ENCODE data around the gene S100A14. TPM values are rescaled to one million over a fixed set of nuclear protein-coding genes. Genes with fewer than 3 reads are reported as not detected.
A peak's percentile ranks its signal among the peaks of the same experiment; 100 is the strongest.

Gene S100A14
- polyA plus RNA-seq, 1 donor from 2014 or later, result not detected

GRCh38 chr1:153619171-153619570 is 3.0 kb upstream of the S100A14 start:
- H3F3A ChIP-seq (ENCODE audit: insufficient read depth, low read length, poor library complexity, severe bottlenecking), result no peaks in the 10 kb centered on the region
- no peaks in the 10 kb centered on the region for H3K9me2 ChIP-seq (ENCODE audit: insufficient read depth, low read length)
- H3K4me3 ChIP-seq (ENCODE audit: low read length), result no peak overlapping the region
- no peaks in the 10 kb centered on the region for H4K20me1 ChIP-seq (ENCODE audit: insufficient read depth)
- no peaks in the 10 kb centered on the region for H3K79me2 ChIP-seq (replicated peaks; ENCODE audit: insufficient read depth, low read length)
- no peaks in the 10 kb centered on the region for H3K9me3 ChIP-seq (ENCODE audit: low read length)
- no peak overlapping the region for H2AFZ ChIP-seq (ENCODE audit: low read depth, low read length)
- no peak overlapping the region for H3K4me2 ChIP-seq (ENCODE audit: low read length)
- no peak overlapping the region for H3K9ac ChIP-seq (ENCODE audit: low read length)
- TF ChIP-seq, protein P1, sequence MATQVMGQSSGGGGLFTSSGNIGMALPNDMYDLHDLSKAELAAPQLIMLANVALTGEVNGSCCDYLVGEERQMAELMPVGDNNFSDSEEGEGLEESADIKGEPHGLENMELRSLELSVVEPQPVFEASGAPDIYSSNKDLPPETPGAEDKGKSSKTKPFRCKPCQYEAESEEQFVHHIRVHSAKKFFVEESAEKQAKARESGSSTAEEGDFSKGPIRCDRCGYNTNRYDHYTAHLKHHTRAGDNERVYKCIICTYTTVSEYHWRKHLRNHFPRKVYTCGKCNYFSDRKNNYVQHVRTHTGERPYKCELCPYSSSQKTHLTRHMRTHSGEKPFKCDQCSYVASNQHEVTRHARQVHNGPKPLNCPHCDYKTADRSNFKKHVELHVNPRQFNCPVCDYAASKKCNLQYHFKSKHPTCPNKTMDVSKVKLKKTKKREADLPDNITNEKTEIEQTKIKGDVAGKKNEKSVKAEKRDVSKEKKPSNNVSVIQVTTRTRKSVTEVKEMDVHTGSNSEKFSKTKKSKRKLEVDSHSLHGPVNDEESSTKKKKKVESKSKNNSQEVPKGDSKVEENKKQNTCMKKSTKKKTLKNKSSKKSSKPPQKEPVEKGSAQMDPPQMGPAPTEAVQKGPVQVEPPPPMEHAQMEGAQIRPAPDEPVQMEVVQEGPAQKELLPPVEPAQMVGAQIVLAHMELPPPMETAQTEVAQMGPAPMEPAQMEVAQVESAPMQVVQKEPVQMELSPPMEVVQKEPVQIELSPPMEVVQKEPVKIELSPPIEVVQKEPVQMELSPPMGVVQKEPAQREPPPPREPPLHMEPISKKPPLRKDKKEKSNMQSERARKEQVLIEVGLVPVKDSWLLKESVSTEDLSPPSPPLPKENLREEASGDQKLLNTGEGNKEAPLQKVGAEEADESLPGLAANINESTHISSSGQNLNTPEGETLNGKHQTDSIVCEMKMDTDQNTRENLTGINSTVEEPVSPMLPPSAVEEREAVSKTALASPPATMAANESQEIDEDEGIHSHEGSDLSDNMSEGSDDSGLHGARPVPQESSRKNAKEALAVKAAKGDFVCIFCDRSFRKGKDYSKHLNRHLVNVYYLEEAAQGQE (IDR thresholded peaks at IDR 0.05; ENCODE audit: borderline replicate concordance), result no peak
- TF ChIP-seq SMC3 (conservative IDR thresholded peaks at IDR 0.05; ENCODE audit: poor library complexity) (no peak), MXI1 (conservative IDR thresholded peaks at IDR 0.05; ENCODE audit: poor library complexity, severe bottlenecking) (no peak), EP300 (conservative IDR thresholded peaks at IDR 0.05; ENCODE audit: poor library complexity, severe bottlenecking) (no peak), RAD21 (conservative IDR thresholded peaks at IDR 0.05) (no peak), EZH2 (IDR thresholded peaks at IDR 0.05; ENCODE audit: borderline replicate concordance, insufficient read depth, low read length, poor library complexity, severe bottlenecking) (no peak), CTCF (IDR thresholded peaks at IDR 0.05; ENCODE audit: poor library complexity, severe bottlenecking) (no peak), POLR2AphosphoS5 (IDR thresholded peaks at IDR 0.05) (no peak), TAF1 (IDR thresholded peaks at IDR 0.05; ENCODE audit: low read depth) (no peak)
- no peaks in the 10 kb centered on the region for H3K27me3 ChIP-seq (ENCODE audit: insufficient read depth, low read depth, low read length)
- H3K36me3 ChIP-seq (ENCODE audit: insufficient read depth, low read length), result no peaks in the 10 kb centered on the region
- no peak overlapping the region for H3K27ac ChIP-seq (ENCODE audit: low read length)

- no peak overlapping the region for H2AFZ ChIP-seq (ENCODE audit: low read depth, low read length)
Observed at GRCh38 chr1:153617663-153618062, 1.5 kb upstream of the S100A14 start.

More at GRCh38 chr1:153617663-153618062, 1.5 kb upstream of the S100A14 start:
- Histone ChIP-seq H3K4me3 (ENCODE audit: low read length) (no peak overlapping the region), H3K4me2 (ENCODE audit: low read length) (no peak overlapping the region), H3K9me2 (ENCODE audit: insufficient read depth, low read length) (no peaks in the 10 kb centered on the region), H3K79me2 (replicated peaks; ENCODE audit: insufficient read depth, low read length) (no peaks in the 10 kb centered on the region), H3K27me3 (ENCODE audit: insufficient read depth, low read depth, low read length) (no peaks in the 10 kb centered on the region), H3K9ac (ENCODE audit: low read length) (no peak overlapping the region), H3K36me3 (ENCODE audit: insufficient read depth, low read length) (no peaks in the 10 kb centered on the region), H3K9me3 (ENCODE audit: low read length) (no peaks in the 10 kb centered on the region), H3F3A (ENCODE audit: insufficient read depth, low read length, poor library complexity, severe bottlenecking) (no peaks in the 10 kb centered on the region), H3K27ac (ENCODE audit: low read length) (no peak overlapping the region), H4K20me1 (ENCODE audit: insufficient read depth) (no peaks in the 10 kb centered on the region)
- TF ChIP-seq POLR2AphosphoS5 (IDR thresholded peaks at IDR 0.05), result no peak
- no peak for TF ChIP-seq MXI1 (conservative IDR thresholded peaks at IDR 0.05; ENCODE audit: poor library complexity, severe bottlenecking)
- peak; percentile 35 for TF ChIP-seq CTCF (IDR thresholded peaks at IDR 0.05; ENCODE audit: poor library complexity, severe bottlenecking)
- peak; percentile 30 for TF ChIP-seq SMC3 (conservative IDR thresholded peaks at IDR 0.05; ENCODE audit: poor library complexity)
- no peak for TF ChIP-seq EZH2 (IDR thresholded peaks at IDR 0.05; ENCODE audit: borderline replicate concordance, insufficient read depth, low read length, poor library complexity, severe bottlenecking)
- no peak for TF ChIP-seq TAF1 (IDR thresholded peaks at IDR 0.05; ENCODE audit: low read depth)
- TF ChIP-seq RAD21 (conservative IDR thresholded peaks at IDR 0.05), result no peak
- no peak for TF ChIP-seq EP300 (conservative IDR thresholded peaks at IDR 0.05; ENCODE audit: poor library complexity, severe bottlenecking)
